Common myeloid progenitor, CD34-positive (primary cell): ENCODE measurements around the gene GPR137.

Experiments
- CTCF ChIA-PET: fragments of 350-600 bp; sonication (Branson Sonifier 250); formaldehyde crosslinking; loops from one replicate; lab custom pipeline; 2021; ENCODE audit warnings: antibody characterized with exemption; lab: Charles Lee
- POLR2A ChIA-PET: fragments of 350-600 bp; sonication (Branson Sonifier 250); formaldehyde crosslinking; loops from one replicate; lab custom pipeline; 2021; ENCODE audit warnings: antibody characterized with exemption; lab: Charles Lee
- DNase-seq, 3 donors: peaks; one replicate each; pipeline versions ENCODE4 v3.0.0 to v3.0.0-alpha.2; 2013
- H3K27ac ChIP-seq, 2 experiments: 1 replicate in 1 of 2; 2 replicates in 1 of 2; pipeline ENCODE4 v1.7.0; 2013; ENCODE audit warnings: inconsistent platforms in 2 of 2, low read length in 2 of 2, mild to moderate bottlenecking in 2 of 2, low read depth in 1 of 2, moderate library complexity in 1 of 2; ENCODE audit not compliant: severe bottlenecking in 2 of 2, insufficient read depth in 1 of 2, poor library complexity in 1 of 2
- H3K27me3 ChIP-seq, 5 experiments: replicated peaks in 2 of 5; 1 replicate in 3 of 5; 2 replicates in 2 of 5; pipeline versions ENCODE4 v1.6.1 to v1.7.0; 2013; ENCODE audit warnings: low read length in 4 of 5, mild to moderate bottlenecking in 2 of 5, moderate library complexity in 2 of 5, inconsistent platforms in 1 of 5; ENCODE audit not compliant: insufficient read depth in 5 of 5, control insufficient read depth in 4 of 5
- H3K36me3 ChIP-seq, 4 experiments: 1 replicate in 2 of 4; 2 replicates in 2 of 4; pipeline versions ENCODE4 v1.6.1 to v1.7.0; 2013; ENCODE audit warnings: low read length in 3 of 4, control low read depth in 1 of 4, mild to moderate bottlenecking in 1 of 4; ENCODE audit not compliant: control insufficient read depth in 4 of 4, insufficient read depth in 4 of 4
- H3K4me1 ChIP-seq, 4 experiments: 1 replicate in 3 of 4; 2 replicates in 1 of 4; pipeline versions ENCODE4 v1.6.1 to v1.7.1; 2013; ENCODE audit warnings: low read length in 3 of 4, mild to moderate bottlenecking in 3 of 4, control low read depth in 1 of 4, inconsistent platforms in 1 of 4, moderate library complexity in 1 of 4; ENCODE audit not compliant: control insufficient read depth in 4 of 4, insufficient read depth in 4 of 4; ENCODE audit errors: control extremely low read depth in 1 of 4
- H3K4me3 ChIP-seq, 7 experiments: 1 replicate in 4 of 7; 2 replicates in 3 of 7; pipeline versions ENCODE4 v1.5.1 to v1.7.0; 2013; ENCODE audit warnings: mild to moderate bottlenecking in 7 of 7, low read length in 6 of 7, moderate library complexity in 6 of 7, inconsistent platforms in 2 of 7, low read depth in 2 of 7, control low read depth in 1 of 7; ENCODE audit not compliant: insufficient read depth in 4 of 7, control insufficient read depth in 1 of 7; ENCODE audit errors: extremely low read depth in 1 of 7
- H3K9me3 ChIP-seq, 5 experiments: 1 replicate in 4 of 5; 2 replicates in 1 of 5; pipeline versions ENCODE4 v1.6.1 to v1.7.1; 2013; ENCODE audit warnings: low read length in 4 of 5, mild to moderate bottlenecking in 2 of 5, inconsistent platforms in 1 of 5, low read depth in 1 of 5, moderate library complexity in 1 of 5; ENCODE audit not compliant: control insufficient read depth in 4 of 5, insufficient read depth in 2 of 5; ENCODE audit errors: control extremely low read depth in 1 of 5
- WGBS: methylation state at CpG from one replicate; pipeline ENCODE4 v1.1.5; 2013; ENCODE audit not compliant: insufficient coverage; 5-methylcytosine and 5-hydroxymethylcytosine counted together

Gene GPR137

DNA sequence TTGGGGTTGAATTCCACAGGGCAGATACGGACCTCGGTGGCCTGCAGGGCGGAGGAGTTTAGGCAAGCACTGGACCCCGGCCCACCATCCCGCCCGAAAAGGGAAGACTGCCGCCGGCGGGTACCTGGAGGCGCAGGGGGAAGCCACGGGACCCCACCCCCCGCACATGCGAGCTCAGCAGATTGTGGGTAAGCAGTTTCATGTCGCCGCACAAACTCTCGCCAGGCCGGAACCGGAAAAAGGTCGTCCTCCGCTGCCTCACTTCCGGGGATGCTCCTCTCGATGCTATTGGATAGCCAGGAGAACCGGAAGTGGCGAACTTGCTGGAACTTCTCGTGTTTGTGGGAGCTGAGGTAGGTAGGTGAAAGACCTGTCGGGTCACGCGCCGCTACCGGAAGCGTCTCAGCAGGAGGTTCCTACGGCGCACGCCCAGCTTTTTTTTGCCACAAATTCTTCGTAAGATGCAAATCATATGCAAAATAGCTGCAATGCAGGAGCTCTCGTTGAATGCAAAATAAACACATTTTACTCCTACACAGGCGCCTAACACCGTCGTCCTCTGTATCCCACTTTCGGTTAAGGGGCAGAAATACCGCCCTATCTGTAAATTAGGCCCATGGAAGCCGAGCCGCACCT is 31.8 kb downstream of the GPR137 start, which contains the start of gene TRMT112:
TSS of gene TRMT112 (minus strand) at position 235 of the 636 bp plus-strand sequence. CDS start at position 202, 33 bp downstream.
- Histone ChIP-seq H3K27ac (peak within 1 kb of the TSS; percentile 87 to 95), H3K27me3 (no peaks in the 10 kb centered on the region), H3K4me1 (peaks cover 0 to 28% (median 27%) of the 10 kb centered on the region in 4 experiments), H3K4me3 (peak within 1 kb of the TSS; percentile 64 to 91 (median 86)), H3K9me3 (no peaks in the 10 kb centered on the region), H3K36me3 (peaks cover 19 to 57% (median 28%) of the 10 kb centered on the region in 4 experiments)
- CTCF ChIA-PET: interaction anchor here (0.6 to 8.7 kb wide), 26 partner anchors 10 to 726 kb away, joined by 3 to 133 read pairs (median 4); partner anchors contain the start of genes BAD, FERMT3 and RPS6KA4
- DNase-seq: peak; percentile 97 to 98 (median 97)
- under 1% methylated on average over 39 of the region's 43 CpGs for WGBS
- POLR2A ChIA-PET: interaction anchor here (0.6 to 2.3 kb wide), 14 partner anchors 10 to 110 kb away, joined by 3 to 18 read pairs (median 5); partner anchors contain the start of genes CCDC88B, ESRRA, FKBP2 and RPS6KA4

DNA sequence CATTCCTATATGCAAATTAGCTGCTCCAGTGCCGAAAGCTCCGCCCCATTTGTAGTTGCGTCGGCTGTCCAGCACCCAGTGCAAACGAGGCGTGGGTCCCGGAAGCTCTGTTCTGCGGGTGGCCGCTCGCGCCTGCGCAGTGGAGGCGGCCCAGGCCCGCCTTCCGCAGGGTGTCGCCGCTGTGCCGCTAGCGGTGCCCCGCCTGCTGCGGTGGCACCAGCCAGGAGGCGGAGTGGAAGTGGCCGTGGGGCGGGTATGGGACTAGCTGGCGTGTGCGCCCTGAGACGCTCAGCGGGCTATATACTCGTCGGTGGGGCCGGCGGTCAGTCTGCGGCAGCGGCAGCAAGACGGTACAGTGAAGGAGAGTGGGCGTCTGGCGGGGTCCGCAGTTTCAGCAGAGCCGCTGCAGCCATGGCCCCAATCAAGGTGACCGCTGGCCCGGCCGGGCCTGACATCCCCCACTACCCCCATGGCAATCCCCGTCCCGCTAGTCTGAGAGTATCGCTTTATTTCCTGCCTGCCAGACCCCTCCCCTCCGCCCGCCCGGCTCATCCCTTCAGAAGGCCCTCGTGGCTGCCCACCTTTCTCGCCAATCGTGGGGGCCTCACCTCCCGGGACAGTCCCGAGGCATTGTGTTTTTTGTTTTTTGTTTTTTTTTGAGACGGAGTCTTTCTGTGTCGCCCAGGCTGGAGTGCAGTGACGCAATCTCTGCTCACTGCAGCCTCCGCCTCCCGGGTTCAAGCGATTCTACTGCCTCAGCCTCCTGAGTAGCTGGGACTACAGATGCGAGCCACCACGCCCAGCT is 32.5 kb downstream of the GPR137 start, which contains the start of gene PRDX5:
TSS of gene PRDX5 (plus strand) at position 161 of the 805 bp plus-strand sequence. CDS start at position 256, 95 bp downstream.
- Histone ChIP-seq H3K36me3 (peaks cover 18 to 53% (median 31%) of the 10 kb centered on the region in 4 experiments), H3K4me3 (peak within 1 kb of the TSS; percentile 64 to 91 (median 86)), H3K4me1 (peaks cover 0 to 30% (median 27%) of the 10 kb centered on the region in 4 experiments), H3K27me3 (no peaks in the 10 kb centered on the region), H3K27ac (peak within 1 kb of the TSS; percentile 87 to 95), H3K9me3 (no peaks in the 10 kb centered on the region)
- DNase-seq: peak; percentile 95 to 98 (median 98)
- ChIA-PET POLR2A (interaction anchor here (0.6 to 2.3 kb wide), 14 partner anchors 9 to 111 kb away, joined by 3 to 18 read pairs (median 5); partner anchors contain the start of genes CCDC88B, ESRRA, FKBP2 and RPS6KA4), CTCF (interaction anchor here (0.6 to 8.7 kb wide), 26 partner anchors 9 to 726 kb away, joined by 3 to 133 read pairs (median 4); partner anchors contain the start of genes BAD, FERMT3 and RPS6KA4)
- under 1% methylated on average over 53 of the region's 61 CpGs for WGBS

DNA sequence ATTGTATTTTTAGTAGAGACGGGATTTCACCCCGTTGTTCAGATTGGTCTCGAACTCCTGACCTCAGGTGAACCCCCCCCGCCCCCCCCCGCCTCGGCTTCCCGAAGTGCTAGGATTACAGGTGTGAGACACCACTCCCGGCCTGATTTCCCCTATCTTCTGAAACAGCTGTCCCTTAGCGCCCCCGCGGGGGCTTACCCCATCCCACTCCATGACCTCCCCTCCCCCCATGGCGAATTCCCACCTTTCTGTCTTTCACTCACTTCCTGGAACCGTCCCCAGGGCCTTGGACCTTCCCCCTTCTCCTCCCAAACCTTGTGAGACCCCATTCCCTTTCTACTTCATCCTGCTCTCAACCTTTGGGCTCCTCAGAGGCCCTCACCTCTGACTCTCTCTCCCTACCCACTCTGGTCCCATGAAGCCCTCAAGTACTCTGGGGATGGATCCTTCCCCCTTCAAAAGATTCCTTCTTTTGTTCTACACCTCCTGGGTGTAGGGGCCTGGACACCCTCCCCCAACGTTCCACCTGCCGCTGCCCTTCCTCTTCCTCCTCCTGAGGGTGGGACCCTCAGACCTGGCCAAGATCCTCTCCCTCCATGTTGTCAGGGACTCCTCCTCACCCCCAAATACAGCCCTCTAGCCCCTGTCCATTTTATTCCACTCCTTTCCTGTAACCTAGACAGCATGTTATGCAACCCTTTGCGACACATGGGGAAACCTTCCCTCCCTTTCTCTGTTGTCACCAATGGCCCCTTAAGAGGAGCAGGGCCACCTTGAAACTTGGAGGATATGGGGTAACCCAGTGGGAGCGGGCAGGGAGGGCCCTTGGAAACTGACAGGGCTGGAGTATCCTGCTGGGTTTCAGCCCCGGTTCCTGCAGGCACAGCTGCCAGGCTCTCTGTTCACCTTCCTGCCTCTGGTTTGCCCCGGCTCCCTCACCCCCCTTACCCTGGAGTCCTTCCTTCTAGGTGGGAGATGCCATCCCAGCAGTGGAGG is 33.4 kb downstream of the GPR137 start:
- H3K9me3 ChIP-seq: no peaks in the 10 kb centered on the region
- peak overlapping the region in 1 of 2 experiments; percentile 95 for H3K27ac ChIP-seq
- peaks cover 17 to 44% (median 30%) of the 10 kb centered on the region in 4 experiments for H3K36me3 ChIP-seq
- DNase-seq: no peak
- CTCF ChIA-PET: interaction anchor here (3.8 to 8.7 kb wide), 2 partner anchors 13 to 36 kb away, joined by 52 to 133 read pairs; no protein-coding TSS in a partner anchor
- no peaks in the 10 kb centered on the region for H3K27me3 ChIP-seq
- WGBS: 40% methylated on average over 7 of the region's 19 CpGs
- POLR2A ChIA-PET: interaction anchor here (1.7 to 2.3 kb wide), 2 partner anchors 11 to 13 kb away, joined by 5 to 18 read pairs; no protein-coding TSS in a partner anchor
- peaks cover 0 to 39% (median 27%) of the 10 kb centered on the region in 4 experiments for H3K4me1 ChIP-seq
- peak overlapping the region; percentile 64 to 91 (median 86) for H3K4me3 ChIP-seq

GRCh38 chr11:64320556-64320955 is 34.9 kb downstream of the GPR137 start:
- ChIA-PET CTCF (interaction anchor here (8.7 kb wide), 1 partner anchor 12 kb away, joined by 133 read pairs; no protein-coding TSS in a partner anchor), POLR2A (no interaction called here)
- Histone ChIP-seq H3K4me3 (no peak overlapping the region), H3K36me3 (peaks cover 5 to 29% (median 18%) of the 10 kb centered on the region in 4 experiments), H3K9me3 (no peaks in the 10 kb centered on the region), H3K27ac (no peak overlapping the region), H3K4me1 (peaks cover 0 to 39% (median 27%) of the 10 kb centered on the region in 4 experiments), H3K27me3 (no peaks in the 10 kb centered on the region)
- DNase-seq: no peak
- WGBS: 98% methylated on average over 7 of the region's 7 CpGs

DNA sequence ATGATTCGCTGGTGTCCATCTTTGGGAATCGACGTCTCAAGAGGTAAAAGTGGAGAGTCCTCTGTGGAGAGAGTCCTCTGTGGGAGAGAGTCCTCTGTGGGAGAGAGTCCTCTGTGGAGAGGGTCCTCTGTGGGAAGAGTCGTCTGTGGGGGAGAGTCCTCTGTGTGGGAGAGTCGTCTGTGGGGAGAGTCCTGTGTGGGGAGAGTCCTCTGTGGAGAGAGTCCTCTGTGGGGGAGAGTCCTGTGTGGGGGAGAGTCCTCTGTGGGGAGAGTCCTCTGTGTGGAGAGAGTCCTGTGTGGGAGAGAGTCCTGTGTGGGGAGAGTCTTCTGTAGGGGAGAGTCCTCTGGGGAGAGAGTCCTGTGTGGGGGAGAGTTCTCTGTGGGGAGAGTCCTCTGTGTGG is 35.4 kb downstream of the GPR137 start:
- H3K4me3 ChIP-seq: no peak overlapping the region
- DNase-seq: no peak
- CTCF ChIA-PET: interaction anchor here (8.7 kb wide), 1 partner anchor 11 kb away, joined by 133 read pairs; no protein-coding TSS in a partner anchor
- POLR2A ChIA-PET: no interaction called here
- no peak overlapping the region for H3K27ac ChIP-seq
- H3K36me3 ChIP-seq: peaks cover 5 to 24% (median 16%) of the 10 kb centered on the region in 4 experiments
- H3K4me1 ChIP-seq: peaks cover 0 to 34% (median 26%) of the 10 kb centered on the region in 4 experiments
- no peaks in the 10 kb centered on the region for H3K27me3 ChIP-seq
- no peaks in the 10 kb centered on the region for H3K9me3 ChIP-seq
- 95% methylated on average over 5 of the region's 5 CpGs for WGBS

DNA sequence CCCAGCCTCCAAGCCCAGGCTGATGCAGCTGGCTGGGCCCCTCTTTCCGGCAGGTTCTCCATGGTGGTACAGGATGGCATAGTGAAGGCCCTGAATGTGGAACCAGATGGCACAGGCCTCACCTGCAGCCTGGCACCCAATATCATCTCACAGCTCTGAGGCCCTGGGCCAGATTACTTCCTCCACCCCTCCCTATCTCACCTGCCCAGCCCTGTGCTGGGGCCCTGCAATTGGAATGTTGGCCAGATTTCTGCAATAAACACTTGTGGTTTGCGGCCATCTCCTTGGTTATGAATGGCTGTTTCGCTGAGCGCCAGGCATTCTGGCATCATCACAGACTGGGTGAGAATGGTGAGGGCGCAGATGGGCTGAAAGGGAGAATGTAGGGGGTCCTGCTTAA is 35.9 kb downstream of the GPR137 start:
- Histone ChIP-seq H3K4me3 (no peak overlapping the region), H3K36me3 (peaks cover 5 to 22% (median 16%) of the 10 kb centered on the region in 4 experiments), H3K27me3 (no peaks in the 10 kb centered on the region), H3K4me1 (peaks cover 0 to 29% (median 22%) of the 10 kb centered on the region in 4 experiments), H3K9me3 (no peaks in the 10 kb centered on the region), H3K27ac (no peak overlapping the region)
- 100% methylated on average over 4 of the region's 5 CpGs for WGBS
- ChIA-PET POLR2A (no interaction called here), CTCF (no interaction called here)
- no peak for DNase-seq
